Left renal pelvis (tissue), 4 donors: ENCODE data around the gene TM7SF2. TPM values are rescaled to one million over a fixed set of nuclear protein-coding genes. Genes with fewer than 3 reads are reported as not detected.

ENCODE experiments used
- DNase-seq, 4 donors: peaks; one replicate each; pipeline ENCODE4 v3.0.0-alpha.2; 2013; ENCODE audit warnings: low read depth in 4 of 4, low spot score in 3 of 4
- polyA plus RNA-seq, 4 donors: library from polyadenylated mRNA; unstranded; fragments of 120-200 nt; gene quantifications; one replicate each; pipeline ENCODE4 v1.2.1, GENCODE V29; 2013; ENCODE audit not compliant: insufficient read length in 4 of 4

The TM7SF2 gene
- polyA plus RNA-seq, 4 donors = 17.7 to 97.1 (median 70.3) TPM

DNA sequence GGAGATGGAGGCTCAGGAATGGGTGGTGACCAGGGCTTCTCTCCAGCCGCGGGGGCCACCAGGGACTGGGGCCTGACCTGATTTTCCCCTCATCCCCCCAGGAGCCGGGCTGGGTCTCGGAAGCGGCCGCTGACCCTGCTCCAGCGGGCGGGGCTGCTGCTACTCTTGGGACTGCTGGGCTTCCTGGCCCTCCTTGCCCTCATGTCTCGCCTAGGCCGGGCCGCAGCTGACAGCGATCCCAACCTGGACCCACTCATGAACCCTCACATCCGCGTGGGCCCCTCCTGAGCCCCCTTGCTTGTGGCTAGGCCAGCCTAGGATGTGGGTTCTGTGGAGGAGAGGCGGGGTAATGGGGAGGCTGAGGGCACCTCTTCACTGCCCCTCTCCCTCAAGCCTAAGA is 23.8 kb upstream of the TM7SF2 start:
- no peak for DNase-seq

DNA sequence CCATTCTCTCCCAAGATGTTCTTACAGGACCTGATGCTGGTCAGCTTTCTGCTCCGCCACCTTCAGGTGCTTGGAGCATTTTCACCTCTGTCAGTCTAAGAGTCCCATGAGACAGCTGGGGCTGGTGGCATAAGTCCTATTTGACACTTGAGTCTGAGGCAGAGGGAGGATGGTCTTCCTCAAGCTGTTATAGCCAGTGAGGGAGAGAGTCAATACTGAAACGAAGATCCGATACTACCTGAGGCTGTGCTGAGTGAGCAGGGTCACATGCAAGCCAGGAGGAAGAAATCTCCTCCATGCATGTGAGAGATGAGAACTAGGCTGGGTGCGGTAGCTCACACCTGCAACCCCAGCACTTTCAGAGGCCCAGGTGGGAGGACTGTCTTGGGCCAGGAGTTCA is 22.1 kb upstream of the TM7SF2 start:
- no peak for DNase-seq

DNA sequence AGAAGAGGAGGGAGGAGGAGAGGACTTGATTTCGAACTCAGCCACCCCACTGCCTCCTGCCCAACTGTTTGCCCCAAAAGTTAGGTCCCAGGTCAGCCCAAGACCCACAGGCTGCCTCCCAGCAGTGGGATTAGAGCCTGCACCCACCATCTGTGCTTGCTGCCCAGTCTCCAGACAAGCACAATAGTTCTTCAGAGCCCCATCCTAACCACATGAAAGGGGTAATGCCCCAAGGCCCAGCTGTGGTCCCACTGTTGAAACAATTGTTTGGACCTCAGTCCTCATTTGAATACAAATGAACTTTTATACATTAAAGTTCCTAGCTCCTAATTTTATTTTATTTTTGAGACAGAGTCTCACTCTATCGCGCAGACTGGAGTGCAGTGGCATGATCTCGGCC is 21.0 kb upstream of the TM7SF2 start:
- no peak for DNase-seq

DNA sequence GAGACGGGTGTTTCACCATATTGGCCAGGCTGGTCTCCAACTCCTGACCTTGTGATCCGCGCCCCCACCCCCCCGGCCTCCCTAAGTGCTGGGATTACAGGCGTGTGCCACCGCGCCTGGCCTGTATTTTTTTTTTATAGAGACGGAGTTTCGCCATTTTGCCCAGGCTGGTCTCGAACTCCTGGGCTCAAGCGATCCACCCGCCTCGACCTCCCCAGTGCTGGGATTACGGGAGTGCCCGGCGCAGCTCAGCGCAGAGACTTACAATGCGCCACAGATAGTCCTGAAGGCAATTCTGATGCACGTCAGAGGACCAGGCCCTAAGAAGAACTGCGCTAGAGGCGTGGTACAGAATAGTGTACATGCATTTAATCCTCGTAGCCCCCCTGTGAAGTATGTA is 16.2 kb upstream of the TM7SF2 start:
- DNase-seq = no peak

DNA sequence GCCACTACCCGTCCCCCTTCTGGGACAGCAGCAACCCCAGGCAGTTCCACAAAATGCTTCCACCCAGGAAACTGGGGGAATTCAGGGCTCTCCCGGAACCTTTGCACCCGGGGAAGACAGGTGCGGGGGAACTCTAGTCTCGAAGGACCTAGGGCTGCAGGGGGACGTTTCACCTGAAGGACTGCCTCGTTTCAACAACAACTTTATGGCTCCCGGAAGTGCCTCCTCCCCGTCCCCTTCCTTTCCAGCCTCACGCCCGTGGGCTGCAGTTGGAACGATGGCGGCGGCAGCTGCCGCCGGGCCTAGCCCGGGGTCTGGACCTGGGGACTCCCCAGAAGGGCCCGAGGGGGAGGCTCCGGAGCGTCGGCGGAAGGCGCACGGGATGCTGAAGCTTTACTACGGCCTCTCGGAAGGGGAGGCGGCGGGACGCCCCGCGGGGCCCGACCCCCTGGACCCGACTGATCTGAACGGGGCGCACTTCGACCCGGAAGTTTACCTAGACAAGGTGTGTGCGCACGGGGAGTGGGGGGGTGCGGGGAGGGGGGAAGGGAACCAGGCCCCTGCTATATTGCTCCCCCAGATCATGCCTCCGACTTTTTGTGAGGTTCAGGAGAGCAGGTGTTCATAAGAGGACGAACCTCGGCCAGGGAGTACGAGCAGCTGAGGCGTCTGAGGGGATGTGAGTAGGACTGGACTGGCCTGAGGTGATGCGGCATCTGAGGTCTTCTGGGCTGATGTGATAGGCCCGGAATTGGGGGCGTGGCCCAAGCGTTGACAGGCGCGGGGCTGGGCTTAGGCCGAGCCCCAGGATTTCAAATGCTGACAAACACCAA is 15.5 kb upstream of the TM7SF2 start, which contains the start of gene VPS51:
Gene VPS51 (plus strand): TSS at position 241 of the 833 bp plus-strand sequence. CDS start 37 bp downstream, at position 278.
- peak in 3 of 4 donors; percentile 82 to 85 (median 84) for DNase-seq

DNA sequence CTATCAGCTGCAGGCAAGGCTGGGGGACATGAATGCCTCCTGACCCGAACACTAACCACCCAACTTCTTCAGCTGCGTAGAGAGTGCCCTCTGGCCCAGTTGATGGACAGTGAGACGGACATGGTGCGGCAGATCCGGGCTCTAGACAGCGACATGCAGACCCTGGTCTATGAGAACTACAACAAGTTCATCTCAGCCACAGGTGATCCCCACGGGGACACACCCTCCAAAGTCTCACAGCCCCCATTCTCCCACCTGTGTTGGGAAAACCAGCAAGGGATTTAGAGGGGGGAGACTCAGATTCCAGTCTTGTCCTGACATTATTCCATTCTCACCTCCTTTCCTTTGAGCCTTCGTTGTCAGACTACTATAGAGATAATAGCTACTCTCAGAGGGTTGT is 14.7 kb upstream of the TM7SF2 start:
- no peak for DNase-seq

DNA sequence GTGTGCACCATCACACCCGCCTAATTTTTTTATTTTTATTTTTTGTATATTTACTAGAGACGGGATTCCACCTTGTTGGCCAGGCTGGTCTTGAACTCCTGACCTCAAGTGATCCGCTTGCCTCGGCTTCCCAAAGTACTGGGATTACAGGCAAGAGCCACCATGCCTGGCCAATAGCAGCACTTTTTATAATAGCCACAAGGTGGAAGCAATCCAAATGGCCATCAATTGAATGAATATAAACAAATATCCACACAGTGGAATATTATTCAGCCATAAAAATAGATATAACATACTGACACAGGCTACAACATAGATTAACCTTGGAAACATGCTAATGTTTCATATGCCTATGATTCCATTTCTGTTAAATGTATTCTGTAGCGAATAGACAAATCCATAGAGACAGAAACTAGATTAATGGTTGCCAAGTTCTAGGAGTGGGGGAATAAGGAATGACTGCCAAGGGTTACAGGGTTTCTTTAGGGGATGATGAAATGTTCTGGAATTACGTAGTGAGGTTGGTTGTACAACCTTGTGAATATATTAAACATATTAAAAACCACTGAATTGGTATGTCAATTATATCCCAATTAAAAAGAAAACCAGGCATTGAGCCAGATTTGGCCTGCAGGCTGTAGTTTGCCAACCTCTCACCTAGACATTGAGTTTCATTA is 10.9 kb upstream of the TM7SF2 start:
- no peak for DNase-seq

DNA sequence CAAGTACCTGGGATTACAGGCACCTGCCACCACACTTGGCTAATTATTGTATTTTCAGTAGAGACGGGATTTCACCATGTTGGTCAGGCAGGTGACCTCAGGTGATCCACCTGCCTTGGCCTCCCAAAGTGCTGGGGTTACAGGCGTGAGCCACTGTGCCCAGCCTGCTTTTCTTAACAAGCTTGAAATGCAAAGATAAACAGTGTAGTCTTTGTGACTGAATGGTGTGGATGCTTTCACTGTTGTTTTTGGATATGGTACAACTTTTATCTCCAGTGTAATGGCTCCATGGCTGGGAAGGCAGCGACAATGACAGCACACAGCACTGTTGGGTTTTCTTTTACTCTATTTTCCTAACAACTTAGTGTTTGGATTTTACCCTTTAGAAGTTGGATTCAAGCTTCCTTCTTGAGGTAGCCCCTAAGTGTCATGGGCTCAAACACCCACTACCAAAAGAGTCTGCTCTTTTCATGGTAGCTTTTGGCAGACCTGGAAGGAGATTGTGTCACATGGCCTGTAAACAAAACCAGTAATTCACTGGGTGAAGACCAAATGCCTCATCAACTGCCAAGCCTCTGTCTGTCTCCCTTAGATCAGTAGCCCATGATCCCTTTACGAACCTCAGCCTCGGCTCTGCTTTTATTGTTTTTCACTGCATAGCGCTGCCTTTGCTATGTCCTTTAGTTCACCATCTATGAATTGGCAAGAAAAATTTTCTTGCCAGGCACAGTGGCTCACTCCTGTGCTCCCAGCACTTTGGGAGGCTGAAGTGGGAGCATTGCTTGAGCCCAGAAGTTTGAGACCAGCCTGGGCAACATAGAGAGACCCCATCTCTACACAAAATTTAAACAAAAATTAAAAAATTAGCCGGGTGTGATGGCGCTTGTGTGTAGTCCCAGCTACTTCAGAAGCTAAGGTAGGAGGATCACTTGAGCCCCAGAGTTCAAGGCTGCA is 9.3 kb upstream of the TM7SF2 start:
- no peak for DNase-seq

DNA sequence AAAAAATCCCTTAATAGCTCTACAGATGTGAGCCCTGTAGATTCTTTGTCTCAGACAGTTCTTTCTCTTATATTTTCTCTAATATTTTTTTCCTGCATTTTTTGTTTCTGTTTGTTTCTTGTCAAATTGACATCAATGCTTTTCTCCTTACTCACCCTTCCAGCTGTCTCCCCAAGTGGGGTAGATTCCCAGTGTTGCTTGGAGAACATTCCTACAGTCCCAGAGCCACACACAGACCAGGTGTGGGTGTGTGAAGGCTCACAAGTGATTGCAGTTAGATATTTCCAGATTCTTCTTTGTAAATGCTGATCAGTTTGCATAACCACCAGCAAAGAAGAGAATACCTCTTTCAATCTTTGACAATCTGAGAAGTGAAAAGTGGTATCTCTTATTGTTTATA is 8.2 kb upstream of the TM7SF2 start:
- no peak for DNase-seq

DNA sequence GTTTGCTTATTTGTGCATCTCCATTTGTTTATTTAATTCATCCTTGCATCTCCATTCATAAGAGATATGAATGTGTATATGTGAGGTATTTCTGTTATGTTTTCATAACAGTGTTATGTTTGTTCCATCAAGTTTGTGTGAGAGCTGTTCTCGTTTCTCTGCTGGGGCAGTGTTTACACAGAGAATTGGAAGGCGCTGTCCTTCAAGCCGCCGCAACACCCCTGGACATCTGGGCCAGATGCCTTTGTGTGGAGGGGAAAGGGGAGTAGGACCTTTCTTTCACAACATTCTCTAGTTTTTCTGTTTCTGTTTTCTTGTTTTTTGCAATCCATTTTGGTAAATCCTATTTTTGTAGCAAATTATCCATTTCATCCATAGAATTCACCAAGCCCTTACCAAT is 7.0 kb upstream of the TM7SF2 start:
- no peak for DNase-seq

DNA sequence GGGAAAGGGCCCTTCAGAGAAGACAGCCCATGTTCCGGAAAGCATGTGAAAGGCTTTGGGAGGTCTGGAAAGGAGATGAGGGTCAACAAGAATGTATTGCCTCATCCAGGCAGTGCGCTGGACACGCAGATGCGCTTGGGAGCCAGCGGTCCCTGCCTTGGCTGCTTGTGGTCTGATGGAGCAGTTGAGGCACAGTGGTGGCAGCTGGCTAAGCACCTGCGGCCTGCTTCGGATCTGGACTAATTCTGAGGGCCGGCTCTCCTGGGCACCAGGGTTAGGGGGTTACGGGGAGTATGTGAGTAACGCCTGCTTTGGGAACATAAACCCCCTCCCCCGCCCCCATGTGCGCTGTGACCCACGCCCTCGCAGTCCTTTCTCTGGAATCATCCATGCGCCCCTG is 4.6 kb upstream of the TM7SF2 start:
- no peak for DNase-seq

DNA sequence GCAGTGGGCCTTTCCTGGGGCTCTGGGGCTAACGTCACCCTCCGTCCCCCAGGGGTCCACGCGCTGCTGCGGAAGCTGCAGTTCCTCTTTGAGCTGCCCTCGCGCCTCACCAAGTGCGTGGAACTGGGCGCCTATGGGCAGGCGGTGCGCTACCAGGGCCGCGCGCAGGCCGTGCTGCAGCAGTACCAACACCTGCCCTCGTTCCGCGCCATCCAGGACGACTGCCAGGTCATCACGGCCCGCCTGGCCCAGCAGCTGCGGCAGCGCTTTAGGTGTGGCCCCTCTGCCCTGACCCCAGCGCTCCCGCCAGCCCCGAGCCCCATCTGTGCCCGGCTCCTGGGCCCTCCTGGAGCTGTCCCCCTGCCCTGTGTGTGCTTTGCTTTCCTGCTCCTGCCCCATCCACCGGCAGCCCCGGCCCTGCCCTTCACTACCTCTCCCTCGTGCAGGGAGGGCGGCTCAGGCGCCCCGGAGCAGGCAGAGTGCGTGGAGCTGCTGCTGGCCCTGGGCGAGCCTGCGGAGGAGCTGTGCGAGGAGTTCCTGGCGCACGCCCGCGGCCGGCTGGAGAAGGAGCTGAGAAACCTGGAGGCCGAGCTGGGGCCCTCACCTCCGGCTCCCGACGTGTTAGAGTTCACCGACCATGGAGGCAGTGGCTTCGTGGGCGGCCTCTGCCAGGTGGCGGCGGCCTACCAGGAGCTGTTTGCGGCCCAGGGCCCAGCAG is 3.8 kb upstream of the TM7SF2 start:
- no peak for DNase-seq

DNA sequence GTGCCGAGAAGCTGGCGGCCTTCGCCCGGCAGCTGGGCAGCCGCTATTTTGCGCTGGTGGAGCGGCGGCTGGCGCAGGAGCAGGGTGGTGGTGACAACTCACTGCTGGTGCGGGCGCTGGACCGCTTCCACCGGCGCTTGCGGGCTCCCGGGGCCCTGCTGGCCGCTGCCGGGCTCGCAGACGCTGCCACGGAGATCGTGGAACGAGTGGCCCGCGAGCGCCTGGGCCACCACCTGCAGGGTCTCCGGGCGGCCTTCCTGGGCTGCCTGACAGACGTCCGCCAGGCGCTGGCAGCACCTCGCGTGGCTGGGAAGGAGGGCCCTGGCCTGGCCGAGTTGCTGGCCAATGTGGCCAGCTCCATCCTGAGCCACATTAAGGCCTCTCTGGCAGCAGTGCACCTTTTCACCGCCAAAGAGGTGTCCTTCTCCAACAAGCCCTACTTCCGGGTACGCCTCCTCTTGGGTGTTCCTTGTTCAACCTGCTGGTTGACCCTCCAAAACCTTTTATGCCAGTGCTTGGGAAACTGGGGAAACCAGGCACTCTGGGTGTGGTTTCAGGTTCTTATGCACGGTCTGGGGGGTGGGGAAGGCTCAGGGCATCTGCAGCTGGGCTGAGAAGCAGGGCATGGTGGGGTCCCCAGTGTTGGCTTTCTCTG is 3.1 kb upstream of the TM7SF2 start:
- DNase-seq = no peak

DNA sequence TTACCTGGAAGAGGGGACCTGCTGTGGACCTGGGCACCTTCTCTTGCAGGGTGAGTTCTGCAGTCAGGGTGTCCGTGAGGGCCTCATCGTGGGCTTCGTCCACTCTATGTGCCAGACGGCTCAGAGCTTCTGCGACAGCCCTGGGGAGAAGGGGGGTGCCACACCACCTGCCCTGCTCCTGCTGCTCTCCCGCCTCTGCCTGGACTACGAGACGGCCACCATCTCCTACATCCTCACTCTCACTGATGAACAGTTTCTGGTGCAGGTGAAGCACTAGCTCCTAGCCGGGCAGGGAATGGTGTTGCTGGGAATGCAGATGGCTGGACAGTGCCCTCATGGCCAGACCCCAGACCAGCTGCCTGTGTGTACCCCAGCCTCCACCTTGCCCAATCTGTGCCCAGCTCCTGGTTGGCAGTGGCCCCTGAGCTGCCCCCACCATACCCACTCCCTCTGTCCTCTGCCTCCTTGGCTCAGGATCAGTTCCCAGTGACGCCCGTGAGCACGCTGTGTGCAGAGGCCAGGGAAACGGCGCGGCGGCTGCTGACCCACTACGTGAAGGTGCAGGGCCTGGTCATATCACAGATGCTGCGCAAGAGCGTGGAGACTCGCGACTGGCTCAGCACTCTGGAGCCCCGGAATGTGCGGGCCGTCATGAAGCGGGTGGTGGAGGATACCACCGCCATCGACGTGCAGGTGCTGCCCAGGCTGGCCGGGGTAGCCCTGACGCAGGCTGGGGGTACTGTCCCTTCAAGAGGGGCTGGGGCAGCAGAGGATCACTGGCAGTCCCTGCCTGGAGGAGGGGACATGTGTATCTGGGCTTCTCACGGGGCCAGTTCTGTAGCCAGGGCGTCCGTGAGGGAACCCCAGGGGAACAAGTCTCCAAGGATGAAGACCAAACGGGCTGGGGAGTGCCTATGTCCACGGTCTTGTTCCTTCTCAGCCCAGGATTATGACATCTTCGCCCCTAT is 2.2 kb upstream of the TM7SF2 start:
- no peak for DNase-seq

DNA sequence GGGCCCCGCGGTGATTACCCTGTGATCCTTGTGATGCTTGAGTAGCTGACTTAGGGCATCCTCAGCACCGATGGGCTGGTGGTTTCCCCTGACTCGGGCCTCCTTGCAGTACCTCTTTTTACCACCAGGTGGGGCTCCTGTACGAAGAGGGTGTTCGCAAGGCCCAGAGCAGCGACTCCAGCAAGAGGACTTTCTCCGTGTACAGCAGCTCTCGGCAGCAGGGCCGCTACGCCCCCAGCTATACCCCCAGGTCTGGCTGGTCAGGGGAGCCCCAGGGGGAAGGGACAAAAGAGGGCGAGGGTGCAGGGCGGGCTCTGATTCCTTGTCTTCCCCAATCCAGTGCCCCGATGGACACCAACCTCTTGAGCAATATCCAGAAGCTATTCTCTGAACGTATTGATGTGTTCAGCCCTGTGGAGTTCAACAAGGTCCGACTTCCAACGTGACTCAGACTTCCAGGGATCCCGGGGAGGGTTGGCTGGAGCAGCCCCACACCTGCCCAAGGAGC is 1.3 kb upstream of the TM7SF2 start:
- peak in 1 of 4 donors; percentile 67 for DNase-seq

DNA sequence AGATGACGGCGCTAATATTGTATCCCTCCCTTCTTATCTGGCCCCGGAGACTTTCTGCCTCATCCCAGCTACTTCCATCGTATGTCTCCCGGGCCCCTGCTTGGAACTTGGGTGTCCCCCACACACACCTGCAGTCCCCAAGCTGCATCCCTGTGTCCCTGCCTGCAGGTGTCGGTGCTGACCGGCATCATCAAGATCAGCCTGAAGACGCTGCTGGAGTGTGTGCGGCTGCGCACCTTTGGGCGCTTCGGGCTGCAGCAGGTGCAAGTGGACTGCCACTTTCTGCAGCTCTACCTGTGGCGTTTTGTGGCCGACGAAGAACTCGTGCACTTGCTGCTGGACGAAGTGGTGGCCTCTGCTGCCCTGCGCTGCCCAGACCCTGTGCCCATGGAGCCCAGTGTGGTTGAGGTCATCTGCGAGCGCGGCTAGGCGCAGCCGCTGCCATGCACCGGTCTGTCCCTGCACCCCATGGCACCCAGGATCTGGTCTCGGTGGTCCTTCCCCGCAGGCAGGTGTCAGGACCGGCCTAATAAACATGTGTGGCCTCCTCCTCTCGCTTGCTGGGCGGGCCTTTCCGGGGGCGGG is 421 bp upstream of the TM7SF2 start:
- no peak for DNase-seq

DNA sequence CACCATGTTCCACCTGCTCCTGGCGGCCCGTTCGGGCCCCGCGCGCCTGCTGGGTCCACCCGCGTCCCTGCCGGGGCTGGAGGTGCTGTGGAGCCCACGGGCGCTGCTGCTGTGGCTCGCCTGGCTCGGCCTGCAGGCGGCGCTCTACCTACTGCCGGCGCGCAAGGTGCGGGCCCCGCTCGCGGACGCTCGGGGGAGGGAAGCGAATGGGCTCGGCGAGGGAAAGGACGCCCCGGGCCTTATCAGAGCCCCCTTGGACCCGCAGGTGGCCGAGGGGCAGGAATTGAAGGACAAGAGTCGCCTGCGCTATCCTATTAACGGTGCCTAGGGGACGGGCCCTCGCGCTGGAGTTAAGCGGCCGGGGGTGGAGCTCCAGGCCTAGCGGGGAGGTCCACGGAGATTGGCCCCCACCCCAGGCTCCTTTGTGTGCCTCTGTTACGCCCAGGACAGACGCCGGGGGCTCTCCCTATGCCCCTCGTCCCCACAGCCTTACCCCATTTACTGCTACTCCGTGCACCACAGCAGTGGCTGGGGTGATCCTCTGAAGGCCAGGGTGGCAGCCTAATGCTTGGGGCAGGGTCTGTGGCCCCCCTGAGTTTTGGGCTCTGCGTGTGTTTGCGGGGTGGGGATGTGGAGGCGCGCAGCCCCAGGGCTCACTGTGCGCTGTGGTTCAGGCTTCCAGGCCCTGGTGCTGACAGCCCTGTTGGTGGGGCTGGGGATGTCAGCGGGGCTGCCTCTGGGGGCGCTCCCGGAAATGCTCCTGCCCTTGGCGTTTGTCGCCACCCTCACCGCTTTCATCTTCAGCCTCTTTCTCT is 1.1 kb downstream of the TM7SF2 start:
- no peak for DNase-seq
